ENCODE data around the gene GAD2. TPM values are rescaled to one million over a fixed set of nuclear protein-coding genes. Genes with fewer than 3 reads are reported as not detected.
A peak's percentile ranks its signal among the peaks of the same experiment; 100 is the strongest.
"Not testable (repeated sequence)": the region's sequence is repeated elsewhere in the genome, so short reads cannot be mapped to it uniquely, and the experiment has no call there.

GAD2 gene
- polyA plus RNA-seq, 1 donor: 0.15 TPM

GRCh38 chr10:26318672-26319071 is 102.1 kb downstream of the GAD2 start:
- no peak for DNase-seq (ENCODE audit: low read depth)

GRCh38 chr10:26323219-26323618 is 106.6 kb downstream of the GAD2 start:
- no peak for DNase-seq (ENCODE audit: low read depth)

GRCh38 chr10:26326851-26327250 is 110.3 kb downstream of the GAD2 start:
- no peak for DNase-seq (ENCODE audit: low read depth)

GRCh38 chr10:26327811-26328210 is 111.2 kb downstream of the GAD2 start:
- DNase-seq (ENCODE audit: low read depth): no peak

GRCh38 chr10:26331371-26331770 is 114.8 kb downstream of the GAD2 start:
- DNase-seq (ENCODE audit: low read depth): no peak

GRCh38 chr10:26334232-26334931 is 117.8 kb downstream of the GAD2 start:
- DNase-seq (ENCODE audit: low read depth): no peak

GRCh38 chr10:26334932-26335573 is 118.5 kb downstream of the GAD2 start:
- DNase-seq (ENCODE audit: low read depth): peak; percentile 17

- DNase-seq (ENCODE audit: low read depth): no peak
These were observed 119.1 kb downstream of the GAD2 start for GRCh38 chr10:26335574-26336093.

- no peak for DNase-seq (ENCODE audit: low read depth)
These were observed 120.4 kb downstream of the GAD2 start for GRCh38 chr10:26336979-26337378.

GRCh38 chr10:26341701-26342100 is 125.1 kb downstream of the GAD2 start:
- DNase-seq (ENCODE audit: low read depth): no peak

- not testable (repeated sequence) for DNase-seq (ENCODE audit: low read depth)
These were observed 132.3 kb downstream of the GAD2 start for GRCh38 chr10:26348821-26349417.

Other genes with a start within 250 kb of the GAD2 start
- 1.6 TPM for gene APBB1IP, start 221.6 kb downstream of the GAD2 start, polyA plus RNA-seq (ENCODE audit: insufficient read length)

All from forelimb muscle (tissue), 1 donor.